ENCODE data around the gene PHRF1.
A peak's percentile ranks its signal among the peaks of the same experiment; 100 is the strongest.

Gene PHRF1, protein sequence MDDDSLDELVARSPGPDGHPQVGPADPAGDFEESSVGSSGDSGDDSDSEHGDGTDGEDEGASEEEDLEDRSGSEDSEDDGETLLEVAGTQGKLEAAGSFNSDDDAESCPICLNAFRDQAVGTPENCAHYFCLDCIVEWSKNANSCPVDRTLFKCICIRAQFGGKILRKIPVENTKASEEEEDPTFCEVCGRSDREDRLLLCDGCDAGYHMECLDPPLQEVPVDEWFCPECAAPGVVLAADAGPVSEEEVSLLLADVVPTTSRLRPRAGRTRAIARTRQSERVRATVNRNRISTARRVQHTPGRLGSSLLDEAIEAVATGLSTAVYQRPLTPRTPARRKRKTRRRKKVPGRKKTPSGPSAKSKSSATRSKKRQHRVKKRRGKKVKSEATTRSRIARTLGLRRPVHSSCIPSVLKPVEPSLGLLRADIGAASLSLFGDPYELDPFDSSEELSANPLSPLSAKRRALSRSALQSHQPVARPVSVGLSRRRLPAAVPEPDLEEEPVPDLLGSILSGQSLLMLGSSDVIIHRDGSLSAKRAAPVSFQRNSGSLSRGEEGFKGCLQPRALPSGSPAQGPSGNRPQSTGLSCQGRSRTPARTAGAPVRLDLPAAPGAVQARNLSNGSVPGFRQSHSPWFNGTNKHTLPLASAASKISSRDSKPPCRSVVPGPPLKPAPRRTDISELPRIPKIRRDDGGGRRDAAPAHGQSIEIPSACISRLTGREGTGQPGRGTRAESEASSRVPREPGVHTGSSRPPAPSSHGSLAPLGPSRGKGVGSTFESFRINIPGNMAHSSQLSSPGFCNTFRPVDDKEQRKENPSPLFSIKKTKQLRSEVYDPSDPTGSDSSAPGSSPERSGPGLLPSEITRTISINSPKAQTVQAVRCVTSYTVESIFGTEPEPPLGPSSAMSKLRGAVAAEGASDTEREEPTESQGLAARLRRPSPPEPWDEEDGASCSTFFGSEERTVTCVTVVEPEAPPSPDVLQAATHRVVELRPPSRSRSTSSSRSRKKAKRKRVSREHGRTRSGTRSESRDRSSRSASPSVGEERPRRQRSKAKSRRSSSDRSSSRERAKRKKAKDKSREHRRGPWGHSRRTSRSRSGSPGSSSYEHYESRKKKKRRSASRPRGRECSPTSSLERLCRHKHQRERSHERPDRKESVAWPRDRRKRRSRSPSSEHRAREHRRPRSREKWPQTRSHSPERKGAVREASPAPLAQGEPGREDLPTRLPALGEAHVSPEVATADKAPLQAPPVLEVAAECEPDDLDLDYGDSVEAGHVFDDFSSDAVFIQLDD (N-terminal part only)

DNA sequence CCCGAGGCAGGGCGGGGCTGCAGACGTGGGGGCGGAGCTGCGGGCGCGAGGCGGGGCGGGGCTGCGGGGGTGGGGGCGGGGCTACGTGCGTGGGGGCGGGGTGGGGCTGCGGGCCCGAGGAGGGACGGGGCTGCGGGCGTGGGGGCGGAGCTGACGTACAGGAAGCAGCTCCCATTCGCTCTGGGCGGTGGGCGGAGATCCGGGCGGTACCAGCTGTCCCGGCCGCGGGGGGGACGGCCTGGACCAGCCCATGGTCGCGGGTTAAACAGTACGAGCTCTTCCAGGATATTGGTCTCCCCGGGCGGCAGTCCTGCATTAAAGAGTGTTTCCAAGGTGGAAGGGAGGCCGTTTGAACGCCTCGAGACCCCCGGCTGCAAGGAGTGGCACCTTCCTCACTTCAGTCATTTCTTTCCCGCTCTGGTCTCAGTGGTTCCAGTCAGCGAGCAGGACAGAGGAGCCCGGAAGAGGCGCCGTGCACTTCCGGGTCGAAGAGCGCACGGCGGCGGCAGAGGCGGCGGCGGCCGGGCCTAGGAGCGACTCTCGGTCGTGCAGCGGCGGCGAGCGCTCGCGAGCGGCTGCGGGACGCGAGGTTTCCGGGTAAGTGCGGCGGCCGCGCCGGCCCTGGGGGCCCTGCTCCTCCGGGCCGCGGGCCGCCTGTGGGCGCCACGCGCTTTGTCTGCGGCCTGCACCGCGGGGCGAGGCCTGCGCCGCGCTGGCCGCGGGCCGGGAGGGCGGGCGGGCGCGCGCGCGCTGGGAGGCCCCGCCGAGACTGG lies at the start of gene PHRF1:
PHRF1 (plus strand) TSS at position 475 of the 773 bp plus-strand sequence. CDS start 5,043 bp downstream, outside the sequence.
- peak; percentile 95 for DNase-seq (ENCODE audit: extremely low read depth, insufficient read length)
- Histone ChIP-seq H3K27me3 (replicated peaks; ENCODE audit: control insufficient read depth, insufficient read depth, low read length) (peaks cover 2% of the 10 kb centered on the region; the same call in 1 of the 2 replicates), H3K4me3 (replicated peaks; ENCODE audit: low read depth, low read length) (peak within 1 kb of the TSS; percentile 97), H3K36me3 (ENCODE audit: control insufficient read depth, insufficient read depth, low read length) (no peaks in the 10 kb centered on the region; the same call in none of the 2 replicates)
- TF ChIP-seq, protein P1, sequence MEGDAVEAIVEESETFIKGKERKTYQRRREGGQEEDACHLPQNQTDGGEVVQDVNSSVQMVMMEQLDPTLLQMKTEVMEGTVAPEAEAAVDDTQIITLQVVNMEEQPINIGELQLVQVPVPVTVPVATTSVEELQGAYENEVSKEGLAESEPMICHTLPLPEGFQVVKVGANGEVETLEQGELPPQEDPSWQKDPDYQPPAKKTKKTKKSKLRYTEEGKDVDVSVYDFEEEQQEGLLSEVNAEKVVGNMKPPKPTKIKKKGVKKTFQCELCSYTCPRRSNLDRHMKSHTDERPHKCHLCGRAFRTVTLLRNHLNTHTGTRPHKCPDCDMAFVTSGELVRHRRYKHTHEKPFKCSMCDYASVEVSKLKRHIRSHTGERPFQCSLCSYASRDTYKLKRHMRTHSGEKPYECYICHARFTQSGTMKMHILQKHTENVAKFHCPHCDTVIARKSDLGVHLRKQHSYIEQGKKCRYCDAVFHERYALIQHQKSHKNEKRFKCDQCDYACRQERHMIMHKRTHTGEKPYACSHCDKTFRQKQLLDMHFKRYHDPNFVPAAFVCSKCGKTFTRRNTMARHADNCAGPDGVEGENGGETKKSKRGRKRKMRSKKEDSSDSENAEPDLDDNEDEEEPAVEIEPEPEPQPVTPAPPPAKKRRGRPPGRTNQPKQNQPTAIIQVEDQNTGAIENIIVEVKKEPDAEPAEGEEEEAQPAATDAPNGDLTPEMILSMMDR (IDR thresholded peaks at IDR 0.05; ENCODE audit: insufficient read depth, low read length, poor library complexity, severe bottlenecking) = no peak

DNA sequence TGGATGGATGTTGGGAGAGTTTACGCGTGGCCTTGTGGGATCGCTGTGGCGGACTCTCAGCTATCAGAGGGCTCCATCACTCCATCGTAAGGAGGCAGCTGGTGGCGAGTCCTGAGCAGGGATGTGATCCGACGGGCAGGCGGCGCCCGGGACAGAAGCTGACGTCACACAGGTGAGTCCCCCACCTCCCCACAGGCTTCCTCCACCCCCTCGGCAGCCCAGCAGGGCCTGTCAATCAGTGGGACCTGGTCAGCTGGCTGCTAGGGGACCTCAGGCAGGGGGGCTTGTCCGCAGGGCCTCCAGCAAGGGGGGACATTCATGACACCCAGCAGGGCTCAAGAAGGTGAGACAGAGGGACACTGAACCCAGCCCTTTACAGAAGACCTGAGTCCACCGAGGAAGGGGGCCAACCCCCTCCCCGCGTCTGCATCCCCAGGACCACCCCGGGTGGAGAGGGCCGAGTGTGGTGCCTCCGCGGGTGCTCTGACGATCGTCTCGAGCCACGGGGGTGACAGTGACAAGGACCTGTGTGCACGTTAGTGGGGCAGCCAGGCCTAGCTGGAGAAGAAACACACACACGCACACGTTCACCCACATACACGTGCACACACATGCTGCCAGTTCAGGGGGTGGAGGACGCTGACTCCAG lies 48.0 kb upstream of the PHRF1 start:
- H3K4me3 ChIP-seq (replicated peaks; ENCODE audit: low read depth, low read length) = no peak overlapping the region

DNA sequence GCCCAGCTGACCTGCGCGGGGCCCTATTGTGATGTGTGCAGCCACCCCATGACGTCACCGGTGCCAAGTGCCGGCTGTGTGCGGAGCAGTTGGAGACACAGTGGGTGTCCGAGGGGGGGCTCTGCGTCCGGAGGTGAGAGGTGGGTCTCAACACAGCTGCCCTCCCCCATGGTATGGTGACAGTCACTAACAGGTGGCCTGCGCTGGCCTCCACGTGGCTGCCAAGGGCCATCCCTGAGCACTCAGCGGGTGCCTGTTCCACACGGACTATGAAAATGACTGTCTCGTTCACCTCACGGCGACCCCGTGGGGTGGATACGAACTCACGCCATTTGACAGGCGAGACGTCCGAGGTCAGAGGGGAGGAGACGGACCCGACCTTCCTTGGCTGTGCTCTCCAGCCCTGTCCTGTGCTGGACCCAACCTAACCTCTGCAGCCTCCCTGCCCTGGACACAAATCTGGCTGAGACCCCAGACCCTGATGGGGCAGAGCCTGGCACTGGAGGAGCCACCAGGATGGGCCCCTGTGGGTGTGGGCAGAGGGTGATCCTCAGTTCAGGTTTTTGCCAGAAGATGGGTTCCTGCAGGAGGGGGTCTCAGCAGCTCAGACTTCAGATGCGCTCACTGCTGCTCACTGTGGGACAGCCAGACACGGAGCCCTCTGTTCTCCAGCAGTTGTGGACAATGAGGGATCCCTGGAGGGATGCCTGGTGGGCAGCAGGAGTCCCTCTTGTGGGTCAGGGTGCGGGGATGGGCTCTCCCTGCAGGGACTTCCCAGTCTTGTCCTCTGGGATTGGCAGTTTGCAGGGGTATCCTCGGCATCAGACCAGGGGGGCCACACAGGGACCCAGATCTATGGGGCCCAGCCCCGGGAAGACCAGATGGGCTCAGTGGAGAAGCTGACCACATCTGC lies 47.2 kb upstream of the PHRF1 start:
- no peaks in the 10 kb centered on the region for H3K27me3 ChIP-seq (replicated peaks; ENCODE audit: control insufficient read depth, insufficient read depth, low read length)
- H3K36me3 ChIP-seq (ENCODE audit: control insufficient read depth, insufficient read depth, low read length) = peaks cover 18% of the 10 kb centered on the region
- DNase-seq (ENCODE audit: extremely low read depth, insufficient read length) = no peak
- no peak overlapping the region for H3K4me3 ChIP-seq (replicated peaks; ENCODE audit: low read depth, low read length)
- TF ChIP-seq, protein P1 (IDR thresholded peaks at IDR 0.05; ENCODE audit: insufficient read depth, low read length, poor library complexity, severe bottlenecking) = no peak

More for the DNA sequence above, 48.0 kb upstream of the PHRF1 start:
- Histone ChIP-seq H3K36me3 (ENCODE audit: control insufficient read depth, insufficient read depth, low read length) (peaks cover 16% of the 10 kb centered on the region), H3K27me3 (replicated peaks; ENCODE audit: control insufficient read depth, insufficient read depth, low read length) (no peaks in the 10 kb centered on the region)
- DNase-seq (ENCODE audit: extremely low read depth, insufficient read length) = no peak
- TF ChIP-seq, protein P1 (IDR thresholded peaks at IDR 0.05; ENCODE audit: insufficient read depth, low read length, poor library complexity, severe bottlenecking) = no peak

DNA sequence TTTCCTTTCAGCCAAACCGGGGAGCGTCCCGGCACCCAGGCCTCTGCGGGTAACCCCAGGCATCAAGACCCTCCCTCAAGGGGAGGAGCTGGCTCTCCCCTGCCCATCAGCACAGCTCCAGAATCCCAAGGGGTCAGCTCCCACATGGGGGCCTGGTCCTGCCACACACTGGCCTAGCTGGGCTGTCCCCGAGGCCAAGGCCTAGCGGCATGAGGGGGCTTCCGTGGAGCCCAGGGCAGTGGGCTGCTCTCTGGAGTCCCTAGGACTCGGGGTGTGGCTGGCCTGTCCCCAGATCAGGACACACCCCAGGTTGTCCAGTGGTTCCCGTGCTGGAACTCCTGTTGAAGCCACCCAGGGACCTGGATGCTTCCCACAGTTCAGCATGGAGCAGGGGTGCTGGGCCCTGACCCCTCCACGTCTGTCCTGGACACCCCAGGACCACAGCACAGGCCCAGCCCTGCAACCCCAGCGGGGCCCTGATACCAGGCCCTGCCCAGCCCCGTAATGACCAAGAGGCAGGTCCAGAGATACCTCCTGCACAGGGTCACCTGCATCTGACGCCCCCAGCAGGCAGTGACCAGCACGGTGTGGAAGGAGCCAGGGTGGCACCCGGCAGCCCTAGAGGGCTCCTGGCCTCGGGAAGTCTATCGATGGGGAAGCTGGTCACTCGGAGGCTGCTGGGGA lies 46.4 kb upstream of the PHRF1 start:
- peaks cover 18% of the 10 kb centered on the region for H3K36me3 ChIP-seq (ENCODE audit: control insufficient read depth, insufficient read depth, low read length)
- TF ChIP-seq, protein P1 (IDR thresholded peaks at IDR 0.05; ENCODE audit: insufficient read depth, low read length, poor library complexity, severe bottlenecking) = no peak
- DNase-seq (ENCODE audit: extremely low read depth, insufficient read length) = no peak

More for the DNA sequence above, 46.4 kb upstream of the PHRF1 start:
- Histone ChIP-seq H3K4me3 (replicated peaks; ENCODE audit: low read depth, low read length) (no peak overlapping the region), H3K27me3 (replicated peaks; ENCODE audit: control insufficient read depth, insufficient read depth, low read length) (no peaks in the 10 kb centered on the region)
